Cardiac muscle cell (in vitro differentiated cells and primary cell): ENCODE results near the gene ALPL. TPM values are rescaled to one million over a fixed set of nuclear protein-coding genes. Genes with fewer than 3 reads are reported as not detected.

Source experiments
- DNase-seq, 2 donors: peaks; one replicate each; pipeline versions ENCODE4 v3.0.0 to v3.0.0-alpha.2; 2010 to 2017; ENCODE audit warnings: low read depth in 1 of 2, low spot score in 1 of 2
- H3K27ac ChIP-seq: fragments of 200-600 bp; sonication (generic); 2 replicates; pipeline ENCODE4 v1.5.1; 2016
- H3K27me3 ChIP-seq: fragments of 200-600 bp; sonication (generic); 2 replicates; pipeline ENCODE4 v1.6.0; 2016; ENCODE audit warnings: control low read depth
- H3K36me3 ChIP-seq: fragments of 200-600 bp; sonication (generic); 2 replicates; pipeline ENCODE4 v1.5.1; 2016; ENCODE audit warnings: control low read depth
- H3K4me1 ChIP-seq: fragments of 200-600 bp; sonication (generic); 2 replicates; pipeline ENCODE4 v1.8.1; 2017; ENCODE audit warnings: low read depth, mild to moderate bottlenecking, mixed run types
- H3K4me3 ChIP-seq: fragments of 200-600 bp; sonication (generic); 2 replicates; pipeline ENCODE4 v1.5.1; 2016; ENCODE audit warnings: mild to moderate bottlenecking
- H3K9me3 ChIP-seq: fragments of 200-600 bp; sonication (generic); 2 replicates; pipeline ENCODE4 v1.5.1; 2017; ENCODE audit warnings: low read depth, mild to moderate bottlenecking, control low read depth
- polyA plus RNA-seq: library from polyadenylated mRNA; unstranded; fragments of >200 nt; fragmentation: Nextera tagmentation; extraction: Ambion mirVana; gene quantifications from 2 replicates; pipeline ENCODE4 v1.2.1, GENCODE V29; 2016
- total RNA-seq: library from RNA; depleted of rRNA; stranded (reverse); fragments of >200 nt; gene quantifications from 2 replicates; pipeline ENCODE4 v1.2.3, GENCODE V29; 2016
- TF ChIP-seq, protein P1 (sequence below): IDR thresholded peaks from 2 replicates; pipeline ENCODE4 v1.5.1; 2012; ENCODE audit warnings: low read depth, mild to moderate bottlenecking, low read length

Gene ALPL
- total and polyA plus RNA-seq, 2 experiments from 2014 or later: 0.21 to 0.27 TPM

DNA sequence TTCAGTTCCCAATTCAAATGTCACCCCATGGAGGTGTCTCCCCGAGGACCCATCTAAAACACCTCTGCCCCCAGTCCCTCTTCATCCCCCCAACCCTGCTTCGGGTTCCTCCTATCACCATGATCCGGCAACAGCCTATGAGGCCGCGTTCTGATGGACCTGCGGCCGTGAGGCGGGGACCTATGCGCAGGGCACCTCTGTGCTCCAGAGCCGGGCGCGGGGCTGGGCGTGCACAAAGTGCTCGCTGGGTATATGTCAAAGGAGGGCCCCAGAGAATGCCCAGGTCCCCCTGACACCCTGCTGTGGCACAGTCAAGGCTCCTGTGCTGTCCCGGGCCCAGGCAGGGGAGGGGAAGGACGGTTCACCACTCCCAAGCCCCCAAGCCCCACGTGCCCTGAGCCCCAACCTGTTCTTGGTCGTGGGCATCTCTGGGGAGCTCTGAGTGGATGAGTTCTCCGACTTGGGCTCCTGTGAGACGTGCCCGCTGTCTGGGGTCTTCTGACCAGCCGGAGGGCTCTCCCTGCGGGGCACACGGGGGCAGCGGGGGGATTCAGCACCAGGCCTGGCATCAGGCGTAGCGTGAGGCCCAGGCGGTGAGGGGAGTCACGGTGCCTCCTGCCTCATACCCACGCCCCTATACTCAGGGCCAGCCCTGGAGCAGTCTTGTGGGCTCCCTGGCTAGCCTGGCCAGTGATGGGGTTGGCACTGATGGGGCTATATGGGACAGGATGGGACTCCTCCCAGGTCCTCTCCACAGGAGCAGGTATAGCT lies 92.2 kb downstream of the ALPL start:
- Histone ChIP-seq H3K4me1 (no peaks in the 10 kb centered on the region), H3K36me3 (no peaks in the 10 kb centered on the region), H3K27me3 (no peaks in the 10 kb centered on the region), H3K27ac (no peak overlapping the region), H3K9me3 (no peaks in the 10 kb centered on the region), H3K4me3 (no peak overlapping the region)
- no peak for DNase-seq
- TF ChIP-seq, protein P1, sequence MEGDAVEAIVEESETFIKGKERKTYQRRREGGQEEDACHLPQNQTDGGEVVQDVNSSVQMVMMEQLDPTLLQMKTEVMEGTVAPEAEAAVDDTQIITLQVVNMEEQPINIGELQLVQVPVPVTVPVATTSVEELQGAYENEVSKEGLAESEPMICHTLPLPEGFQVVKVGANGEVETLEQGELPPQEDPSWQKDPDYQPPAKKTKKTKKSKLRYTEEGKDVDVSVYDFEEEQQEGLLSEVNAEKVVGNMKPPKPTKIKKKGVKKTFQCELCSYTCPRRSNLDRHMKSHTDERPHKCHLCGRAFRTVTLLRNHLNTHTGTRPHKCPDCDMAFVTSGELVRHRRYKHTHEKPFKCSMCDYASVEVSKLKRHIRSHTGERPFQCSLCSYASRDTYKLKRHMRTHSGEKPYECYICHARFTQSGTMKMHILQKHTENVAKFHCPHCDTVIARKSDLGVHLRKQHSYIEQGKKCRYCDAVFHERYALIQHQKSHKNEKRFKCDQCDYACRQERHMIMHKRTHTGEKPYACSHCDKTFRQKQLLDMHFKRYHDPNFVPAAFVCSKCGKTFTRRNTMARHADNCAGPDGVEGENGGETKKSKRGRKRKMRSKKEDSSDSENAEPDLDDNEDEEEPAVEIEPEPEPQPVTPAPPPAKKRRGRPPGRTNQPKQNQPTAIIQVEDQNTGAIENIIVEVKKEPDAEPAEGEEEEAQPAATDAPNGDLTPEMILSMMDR: no peak

DNA sequence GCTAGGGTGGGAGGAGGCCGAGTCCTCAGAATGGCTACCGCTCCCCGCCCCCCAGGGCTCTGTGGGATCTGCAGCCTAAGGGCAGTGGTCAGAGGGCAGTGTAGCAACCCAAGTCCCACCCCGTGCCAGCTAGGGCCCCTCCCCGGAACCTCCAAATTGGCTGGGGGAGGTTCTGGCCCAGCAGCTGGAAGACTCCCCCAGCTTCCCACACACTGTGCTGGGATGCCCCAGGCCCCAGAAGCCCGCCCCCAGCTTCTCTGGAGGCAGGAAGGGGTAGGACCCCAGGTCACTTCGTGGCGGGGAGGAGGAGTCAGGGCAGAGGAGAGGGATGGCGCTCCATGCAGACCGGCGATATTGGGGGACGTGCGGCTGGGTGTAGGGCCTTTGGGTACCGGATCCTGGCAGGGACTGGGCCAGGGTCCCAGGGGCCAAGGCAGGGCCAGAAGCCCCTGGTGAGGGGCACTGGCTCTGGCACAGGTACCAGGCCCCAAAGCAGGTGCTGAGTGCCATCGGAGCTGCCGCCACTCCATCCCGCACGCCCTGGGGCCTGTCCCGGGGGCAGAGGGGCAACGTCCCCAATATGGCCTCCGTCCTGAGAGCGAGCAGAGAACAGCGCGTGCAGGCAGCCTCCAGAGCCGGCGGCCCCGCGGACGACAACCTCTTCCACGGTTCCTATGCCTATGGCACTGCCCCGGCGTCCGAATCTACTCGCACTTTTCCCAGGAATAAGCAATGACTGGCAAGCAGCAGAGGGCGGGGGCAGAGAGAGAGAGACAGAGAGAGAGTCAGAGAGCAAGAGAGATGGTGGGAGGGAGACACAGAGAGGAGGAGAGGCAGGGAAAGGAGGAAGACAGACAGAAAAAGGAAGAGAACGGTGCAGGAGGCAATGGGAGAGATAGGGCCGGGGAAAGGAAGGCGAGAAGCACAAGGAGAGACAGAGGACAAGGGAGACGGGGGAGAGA lies 94.2 kb downstream of the ALPL start:
- H3K9me3 ChIP-seq: no peaks in the 10 kb centered on the region
- H3K27me3 ChIP-seq: no peaks in the 10 kb centered on the region
- H3K4me1 ChIP-seq: no peaks in the 10 kb centered on the region
- H3K36me3 ChIP-seq: no peaks in the 10 kb centered on the region
- H3K4me3 ChIP-seq: no peak overlapping the region
- H3K27ac ChIP-seq: no peak overlapping the region
- no peak for DNase-seq
- TF ChIP-seq, protein P1: no peak

- no peaks in the 10 kb centered on the region for H3K36me3 ChIP-seq
- TF ChIP-seq, protein P1: no peak
- H3K27me3 ChIP-seq: no peaks in the 10 kb centered on the region
- H3K4me1 ChIP-seq: peaks cover 3% of the 10 kb centered on the region
- H3K27ac ChIP-seq: no peak overlapping the region
- no peaks in the 10 kb centered on the region for H3K9me3 ChIP-seq
- no peak overlapping the region for H3K4me3 ChIP-seq
- no peak for DNase-seq
Observed at GRCh38 chr1:21604208-21604957, 95.2 kb downstream of the ALPL start.

GRCh38 chr1:21605012-21605715 lies 95.9 kb downstream of the ALPL start:
- H3K27ac ChIP-seq: no peak overlapping the region

More at GRCh38 chr1:21605012-21605715, 95.9 kb downstream of the ALPL start:
- TF ChIP-seq, protein P1: no peak
- Histone ChIP-seq H3K27me3 (no peaks in the 10 kb centered on the region), H3K9me3 (no peaks in the 10 kb centered on the region), H3K4me1 (peaks cover 3% of the 10 kb centered on the region), H3K4me3 (no peak overlapping the region), H3K36me3 (no peaks in the 10 kb centered on the region)
- DNase-seq: no peak
